Dermis blood vessel endothelial cell (primary cell): ENCODE data around the gene CANT1. TPM values are rescaled to one million over a fixed set of nuclear protein-coding genes. Genes with fewer than 3 reads are reported as not detected.

Experiments
- DNase-seq: peaks from one replicate; pipeline ENCODE4 v3.0.0; 2010
- total RNA-seq: library from RNA; depleted of rRNA; stranded (reverse); fragments of >200 nt; gene quantifications from 2 replicates; pipeline ENCODE4 v1.2.3, GENCODE V29; 2014

The CANT1 gene
- total RNA-seq, 1 donor from 2014 or later = 64.8 TPM

- no peak for DNase-seq
These were observed 15.4 kb downstream of the CANT1 start for GRCh38 chr17:78993981-78994671.

- DNase-seq = peak; percentile 91
These were observed 16.2 kb downstream of the CANT1 start for GRCh38 chr17:78993241-78993956.

- no peak for DNase-seq
These were observed 16.9 kb downstream of the CANT1 start for GRCh38 chr17:78992542-78993212.

- DNase-seq = no peak
These were observed 17.5 kb downstream of the CANT1 start for GRCh38 chr17:78991906-78992532.

- DNase-seq = no peak
These were observed 18.4 kb downstream of the CANT1 start for GRCh38 chr17:78991017-78991738.

GRCh38 chr17:78990349-78991016 lies 19.1 kb downstream of the CANT1 start:
- no peak for DNase-seq

GRCh38 chr17:78988152-78988551 lies 21.4 kb downstream of the CANT1 start:
- DNase-seq = no peak

GRCh38 chr17:78986649-78987328 lies 22.8 kb downstream of the CANT1 start:
- peak; percentile 80 for DNase-seq

- DNase-seq = peak; percentile 77
These were observed 23.4 kb downstream of the CANT1 start for GRCh38 chr17:78986048-78986648.

GRCh38 chr17:78985395-78985794 lies 24.2 kb downstream of the CANT1 start:
- DNase-seq = no peak

- no peak for DNase-seq
These were observed 28.3 kb downstream of the CANT1 start for GRCh38 chr17:78981010-78981888.

GRCh38 chr17:78980624-78980972 lies 29.0 kb downstream of the CANT1 start:
- DNase-seq = no peak

GRCh38 chr17:78979780-78980623 lies 29.6 kb downstream of the CANT1 start, which contains the start of gene LGALS3BP:
Gene LGALS3BP, minus strand, starts transcription at chr17:78979923. Its CDS starts 2,732 bp downstream, at chr17:78977191.
- peak; percentile 19 for DNase-seq

- no peak for DNase-seq
These were observed 31.3 kb downstream of the CANT1 start for GRCh38 chr17:78977997-78978973.

GRCh38 chr17:78977681-78977943 lies 32.0 kb downstream of the CANT1 start:
- no peak for DNase-seq

- no peak for DNase-seq
These were observed 32.5 kb downstream of the CANT1 start for GRCh38 chr17:78976907-78977680.
